22Rv1 (cell line): ENCODE measurements around the gene CARD11.
A peak's percentile ranks its signal among the peaks of the same experiment; 100 is the strongest.

Experiments used
- H3K27ac ChIP-seq: fragments of 450-650 bp; 2 replicates; pipeline ENCODE4 v1.5.1; 2017
- CTCF ChIP-seq: fragments of 450-650 bp; IDR thresholded peaks from 2 replicates; pipeline ENCODE4 v1.5.1; 2017; ENCODE audit warnings: mild to moderate bottlenecking
- ZFX ChIP-seq: fragments of 450-650 bp; IDR thresholded peaks from 2 replicates; pipeline ENCODE4 v1.6.1; 2017; ENCODE audit warnings: antibody characterized with exemption, borderline replicate concordance

Gene CARD11

DNA sequence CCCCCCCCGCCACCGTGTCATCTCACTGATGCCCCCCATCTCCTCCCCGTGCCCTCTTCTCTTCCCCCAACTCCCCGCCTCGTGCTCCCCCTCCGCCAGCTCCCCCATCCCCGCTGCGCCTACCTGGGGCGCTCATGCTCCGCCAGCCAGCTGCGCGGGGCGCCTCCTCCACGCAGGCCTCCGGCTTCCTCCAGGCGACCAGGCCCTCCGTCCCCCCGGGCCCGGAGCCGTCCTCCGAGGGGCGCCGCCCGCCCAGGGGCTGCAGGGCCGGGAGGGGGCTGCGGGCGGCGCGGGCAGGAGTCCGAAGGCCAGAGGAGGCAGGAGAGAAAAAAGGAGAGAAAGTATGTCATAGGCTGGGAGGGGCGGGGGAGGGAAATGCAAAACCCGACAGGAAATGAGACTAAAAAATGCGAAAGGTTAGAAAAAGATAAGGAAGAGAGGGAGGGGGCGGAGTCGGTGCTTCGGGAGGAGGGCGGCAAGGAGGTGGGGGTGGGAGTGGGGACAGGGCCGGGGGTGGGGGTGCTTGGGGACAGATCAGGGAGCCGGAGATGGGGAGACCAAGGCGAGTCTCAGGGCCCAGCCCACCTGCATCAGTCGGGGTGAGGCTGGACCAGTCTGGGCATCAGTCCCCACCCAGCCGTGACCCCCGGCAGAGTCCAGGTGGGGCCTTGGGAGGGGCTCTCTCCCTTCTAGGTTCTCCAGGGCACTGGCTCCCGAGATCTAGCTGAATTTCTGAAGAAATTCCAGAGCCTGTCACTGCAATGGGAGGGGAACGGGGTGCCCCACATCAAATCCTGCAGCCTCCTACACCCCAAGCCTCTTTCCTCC, at the start of gene CARD11:
Gene CARD11, minus strand, starts transcription at position 324 of the 828 bp plus-strand sequence. CDS start 85,361 bp downstream, outside the sequence.
- TF ChIP-seq ZFX (no peak), CTCF (no peak)
- no peak within 1 kb of the TSS for H3K27ac ChIP-seq

DNA sequence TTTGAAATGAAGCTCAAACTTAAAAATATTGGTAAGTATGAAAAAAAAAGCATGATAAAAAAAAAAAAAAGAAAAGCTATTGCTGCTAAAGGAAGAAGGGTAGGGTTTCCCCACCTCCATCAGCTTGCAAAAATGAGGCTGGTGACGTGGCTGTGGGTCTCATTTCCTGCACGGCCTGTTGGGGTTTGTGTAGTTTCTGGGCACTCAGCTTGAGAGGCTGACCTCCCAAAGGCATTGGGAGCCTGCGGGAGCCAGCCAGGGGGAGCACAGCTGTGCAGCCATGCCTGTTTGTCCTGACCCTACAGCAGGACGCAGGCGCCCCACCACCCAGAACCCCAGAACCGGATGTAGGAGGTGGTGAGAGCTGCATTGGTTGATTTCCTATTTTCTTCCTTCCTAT, 48.8 kb upstream of the CARD11 start:
- no peak overlapping the region for H3K27ac ChIP-seq
- TF ChIP-seq CTCF (no peak), ZFX (no peak)

DNA sequence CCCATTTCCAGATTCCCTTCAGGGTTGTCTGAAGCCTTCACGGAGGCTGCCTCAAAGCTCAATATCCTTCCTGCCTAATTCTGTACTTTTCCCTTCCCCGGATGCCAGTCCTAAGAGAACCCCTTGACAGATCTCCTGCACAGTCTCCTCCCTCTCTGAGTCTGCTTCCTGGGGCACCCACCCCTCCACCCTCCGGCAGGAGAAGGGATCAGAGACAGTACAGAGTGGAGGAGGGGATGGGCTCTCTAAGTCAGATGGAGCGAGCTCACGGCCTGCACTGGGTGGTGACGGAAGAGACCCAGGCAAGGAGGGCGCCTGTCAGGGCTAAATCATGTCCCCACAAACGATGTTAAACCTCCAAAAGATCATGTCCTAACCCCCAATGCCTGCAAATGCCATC, 48.0 kb upstream of the CARD11 start:
- no peak for TF ChIP-seq ZFX
- no peak for TF ChIP-seq CTCF
- H3K27ac ChIP-seq: no peak overlapping the region

DNA sequence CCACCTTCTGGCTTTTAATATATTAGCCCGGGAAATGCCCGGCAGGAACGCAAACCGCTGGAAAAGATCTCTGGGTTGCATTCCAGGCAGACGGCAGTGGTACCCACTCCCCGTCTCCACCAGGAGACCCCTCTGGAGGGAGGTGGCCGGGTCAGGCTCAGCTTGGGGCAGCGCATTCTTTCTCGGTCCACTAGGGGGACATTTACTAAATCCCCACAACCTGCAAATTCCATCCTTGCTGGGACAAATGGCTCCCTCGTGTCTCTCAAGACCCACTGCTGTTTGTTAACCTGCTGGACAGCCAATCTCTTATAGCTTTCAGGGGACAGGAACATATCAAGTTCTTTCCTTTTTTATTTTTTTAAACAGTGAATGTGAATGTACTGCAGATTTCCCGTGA, 45.8 kb upstream of the CARD11 start:
- H3K27ac ChIP-seq: no peak overlapping the region
- TF ChIP-seq CTCF: peak; percentile 62
- no peak for TF ChIP-seq ZFX

GRCh38 chr7:3087243-3087755, 43.6 kb upstream of the CARD11 start:
- TF ChIP-seq CTCF (no peak), ZFX (no peak)
- no peak overlapping the region for H3K27ac ChIP-seq

DNA sequence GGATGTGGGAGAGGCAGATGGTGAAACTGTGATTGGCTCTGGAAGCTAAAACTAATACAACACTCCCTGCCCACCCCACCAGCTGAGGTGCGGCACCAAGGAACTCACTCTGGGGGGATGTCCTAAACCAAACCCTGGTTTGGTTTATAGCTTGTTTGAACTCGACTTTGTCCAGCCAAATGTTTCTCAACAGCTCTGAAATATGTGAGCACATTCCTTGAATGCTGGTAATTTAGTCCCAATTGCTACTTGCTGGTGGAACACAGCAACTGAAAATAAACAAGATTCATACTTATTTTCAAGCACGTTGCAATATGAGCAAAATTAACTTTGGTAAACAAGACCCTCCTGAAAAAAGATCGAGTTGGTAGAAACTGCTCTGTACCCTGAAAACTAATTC, 39.7 kb upstream of the CARD11 start:
- H3K27ac ChIP-seq: no peak overlapping the region
- no peak for TF ChIP-seq ZFX
- no peak for TF ChIP-seq CTCF

- TF ChIP-seq ZFX (no peak), CTCF (no peak)
- H3K27ac ChIP-seq: no peak overlapping the region
These were observed 39.2 kb upstream of the CARD11 start for GRCh38 chr7:3082831-3083230.
